Activated CD8-positive, alpha-beta T cell treated with anti-CD3 and anti-CD28 coated beads, Interleukin-2, amount 10 ng/mL, durations not matched to agents 7 days and 5 days (primary cell): Measurements from ENCODE around the gene HMGXB3. TPM values are rescaled to one million over a fixed set of nuclear protein-coding genes. Genes with fewer than 3 reads are reported as not detected.

Experiments
- total RNA-seq, 2 experiments: library from RNA; stranded (reverse); gene quantifications; one replicate each; pipeline ENCODE4 v1.2.3, GENCODE V29; 2021

The HMGXB3 gene
- total RNA-seq, 2 experiments from 2014 or later: 36.5 to 37.5 TPM

Other genes with a start within 250 kb of the HMGXB3 start
- gene PDE6A, start 55.9 kb upstream of the HMGXB3 start, total RNA-seq: not detected
- gene SLC26A2, start 40.0 kb upstream of the HMGXB3 start, total RNA-seq: 1 to 10 TPM; 7.6 to 8.0 TPM
- 1 to 10 TPM; 1.1 to 1.4 TPM for gene TIGD6, start 85 bp upstream of the HMGXB3 start, total RNA-seq
- not detected for gene CSF1R, start 85.8 kb downstream of the HMGXB3 start, total RNA-seq
- 10 to 100 TPM; 47.0 to 49.0 TPM for gene PDGFRB, start 155.1 kb downstream of the HMGXB3 start, total RNA-seq
- not detected for gene CDX1, start 166.0 kb downstream of the HMGXB3 start, total RNA-seq
- gene SLC6A7, start 189.3 kb downstream of the HMGXB3 start, total RNA-seq: not detected